Loucy (cell line): ENCODE measurements around the gene AQP6.
A peak's percentile ranks its signal among the peaks of the same experiment; 100 is the strongest.

ENCODE experiments used
- H2AFZ ChIP-seq: fragments of 200-600 bp; sonication (generic); 2 replicates; pipeline ENCODE4 v1.6.0; 2016; ENCODE audit warnings: antibody characterized with exemption, mild to moderate bottlenecking, low read length, moderate library complexity
- H3F3A ChIP-seq: fragments of 200-600 bp; 2 replicates; pipeline ENCODE4 v1.6.0; 2016; ENCODE audit warnings: antibody characterized with exemption, low read depth, mild to moderate bottlenecking
- H3K27me3 ChIP-seq: fragments of 200-600 bp; sonication (generic); 2 replicates; pipeline ENCODE4 v1.6.1; 2014; ENCODE audit warnings: low read length, mild to moderate bottlenecking; ENCODE audit not compliant: insufficient read depth, poor library complexity, severe bottlenecking
- H3K36me3 ChIP-seq: fragments of 200-600 bp; sonication (generic); 2 replicates; pipeline ENCODE4 v1.6.1; 2016; ENCODE audit warnings: low read length; ENCODE audit not compliant: insufficient read depth
- H3K4me1 ChIP-seq: fragments of 200-600 bp; sonication (generic); 2 replicates; pipeline ENCODE4 v1.5.1; 2014; ENCODE audit warnings: low read length, mild to moderate bottlenecking; ENCODE audit not compliant: insufficient read depth, poor library complexity, severe bottlenecking
- H3K4me2 ChIP-seq: fragments of 200-600 bp; sonication (generic); 2 replicates; pipeline ENCODE4 v1.6.0; 2014; ENCODE audit warnings: antibody characterized with exemption, low read length, low read depth, mild to moderate bottlenecking; ENCODE audit not compliant: poor library complexity, severe bottlenecking
- H3K4me3 ChIP-seq: fragments of 200-600 bp; sonication (generic); 2 replicates; pipeline ENCODE4 v1.5.1; 2014; ENCODE audit warnings: low read length, mild to moderate bottlenecking, mixed read lengths; ENCODE audit not compliant: poor library complexity, severe bottlenecking
- H3K79me2 ChIP-seq: fragments of 200-600 bp; sonication (generic); 2 replicates; pipeline ENCODE4 v1.6.1; 2014; ENCODE audit warnings: low read length; ENCODE audit not compliant: insufficient read depth
- H3K9ac ChIP-seq: fragments of 200-600 bp; sonication (generic); 2 replicates; pipeline ENCODE4 v1.6.0; 2014; ENCODE audit warnings: mild to moderate bottlenecking, low read depth, low read length, moderate library complexity; ENCODE audit not compliant: poor library complexity, severe bottlenecking
- H3K9me2 ChIP-seq: fragments of 200-600 bp; sonication (generic); replicated peaks from 2 replicates; pipeline ENCODE4 v1.6.1; 2016; ENCODE audit warnings: low read depth, low read length, mixed read lengths
- H3K9me3 ChIP-seq: fragments of 200-600 bp; sonication (generic); 2 replicates; pipeline ENCODE4 v1.6.1; 2014; ENCODE audit warnings: mild to moderate bottlenecking, antibody characterized with exemption, low read length, low read depth; ENCODE audit not compliant: insufficient read depth
- H4K20me1 ChIP-seq: fragments of 200-600 bp; sonication (generic); 2 replicates; pipeline ENCODE4 v1.6.0; 2014; ENCODE audit warnings: antibody characterized with exemption, low read length, mild to moderate bottlenecking; ENCODE audit not compliant: insufficient read depth, poor library complexity, severe bottlenecking
- CTCF ChIP-seq: fragments of 200-600 bp; sonication (generic); conservative IDR thresholded peaks from 2 replicates; pipeline ENCODE4 v1.5.1; 2014; ENCODE audit warnings: mild to moderate bottlenecking, antibody characterized with exemption, low read length
- EZH2phosphoT487 ChIP-seq: fragments of 200-600 bp; IDR thresholded peaks from 2 replicates; pipeline ENCODE4 v1.6.1; 2018; ENCODE audit warnings: antibody characterized with exemption, mild to moderate bottlenecking, moderate library complexity, borderline replicate concordance

AQP6 gene

GRCh38 chr12:49966511-49967041, 6.2 kb upstream of the AQP6 start:
- Histone ChIP-seq H3K27me3 (no peaks in the 10 kb centered on the region), H3K4me3 (peak overlapping the region; percentile 77), H3K4me2 (peak overlapping the region; percentile 100), H3K79me2 (0 out of 2 replicates have a peak, but pooled peaks cover 4% of the 10 kb centered on the region), H3K9me3 (no peaks in the 10 kb centered on the region), H3K9ac (peak overlapping the region; percentile 30), H3F3A (no peaks in the 10 kb centered on the region), H3K36me3 (no peaks in the 10 kb centered on the region), H4K20me1 (no peaks in the 10 kb centered on the region), H3K4me1 (peaks cover 53% of the 10 kb centered on the region), H2AFZ (0 out of 2 replicates have a peak overlapping the region, but pooled peaks have one; percentile 100), H3K9me2 (no peaks in the 10 kb centered on the region)
- no peak for TF ChIP-seq EZH2phosphoT487
- TF ChIP-seq CTCF = no peak

- no peaks in the 10 kb centered on the region for H4K20me1 ChIP-seq
- peak overlapping the region; percentile 100 for H2AFZ ChIP-seq
- H3K9me3 ChIP-seq = no peaks in the 10 kb centered on the region
- no peaks in the 10 kb centered on the region for H3K9me2 ChIP-seq
- no peaks in the 10 kb centered on the region for H3K36me3 ChIP-seq
- peak overlapping the region; percentile 77 for H3K4me3 ChIP-seq
- H3K9ac ChIP-seq = peak overlapping the region; percentile 72
- TF ChIP-seq CTCF (peak; percentile 76), EZH2phosphoT487 (no peak)
- no peaks in the 10 kb centered on the region for H3F3A ChIP-seq
- peak overlapping the region; percentile 100 for H3K4me2 ChIP-seq
- H3K4me1 ChIP-seq = peaks cover 53% of the 10 kb centered on the region
- no peaks in the 10 kb centered on the region for H3K27me3 ChIP-seq
- H3K79me2 ChIP-seq = 0 out of 2 replicates have a peak, but pooled peaks cover under 1% of the 10 kb centered on the region
Measured at GRCh38 chr12:49967042-49967776, 5.5 kb upstream of the AQP6 start.

- no peaks in the 10 kb centered on the region for H3K27me3 ChIP-seq
- H3K4me2 ChIP-seq = peak overlapping the region; percentile 100
- H3K4me3 ChIP-seq = peak overlapping the region; percentile 77
- peak overlapping the region; percentile 72 for H3K9ac ChIP-seq
- H3K9me2 ChIP-seq = no peaks in the 10 kb centered on the region
- no peaks in the 10 kb centered on the region for H3F3A ChIP-seq
- H4K20me1 ChIP-seq = no peaks in the 10 kb centered on the region
- no peaks in the 10 kb centered on the region for H3K79me2 ChIP-seq
- no peaks in the 10 kb centered on the region for H3K9me3 ChIP-seq
- no peaks in the 10 kb centered on the region for H3K36me3 ChIP-seq
- H2AFZ ChIP-seq = peak overlapping the region; percentile 100
- TF ChIP-seq CTCF (no peak), EZH2phosphoT487 (no peak)
- peaks cover 49% of the 10 kb centered on the region for H3K4me1 ChIP-seq
Measured at GRCh38 chr12:49967777-49968250, 4.9 kb upstream of the AQP6 start.
